SH-SY5Y (cell line): Measurements from ENCODE around the gene SMARCD1.

Experiments used
- GATA2 ChIP-seq: IDR thresholded peaks from 2 replicates; pipeline ENCODE4 v1.6.1; 2011; ENCODE audit warnings: mild to moderate bottlenecking, low read depth, low read length
- GATA3 ChIP-seq: IDR thresholded peaks from 2 replicates; pipeline ENCODE4 v1.6.1; 2011; ENCODE audit warnings: low read depth, mild to moderate bottlenecking, low read length, moderate library complexity

GRCh38 chr12:50132505-50133135 is 47.5 kb downstream of the SMARCD1 start:
- no peak for TF ChIP-seq GATA2
- no peak for TF ChIP-seq GATA3
